GM18907 (cell line): ENCODE data around the gene CYP3A7.
"Not testable (repeated sequence)": the region's sequence is repeated elsewhere in the genome, so short reads cannot be mapped to it uniquely, and the experiment has no call there.

ENCODE experiments used
- ATAC-seq: cut with Tn5 transposase; IDR thresholded peaks from one replicate; pipeline ENCODE4 v1.9.1; 2021; ENCODE audit warnings: mild to moderate bottlenecking, moderate library complexity; ENCODE audit not compliant: unreplicated experiment

The CYP3A7 gene

DNA sequence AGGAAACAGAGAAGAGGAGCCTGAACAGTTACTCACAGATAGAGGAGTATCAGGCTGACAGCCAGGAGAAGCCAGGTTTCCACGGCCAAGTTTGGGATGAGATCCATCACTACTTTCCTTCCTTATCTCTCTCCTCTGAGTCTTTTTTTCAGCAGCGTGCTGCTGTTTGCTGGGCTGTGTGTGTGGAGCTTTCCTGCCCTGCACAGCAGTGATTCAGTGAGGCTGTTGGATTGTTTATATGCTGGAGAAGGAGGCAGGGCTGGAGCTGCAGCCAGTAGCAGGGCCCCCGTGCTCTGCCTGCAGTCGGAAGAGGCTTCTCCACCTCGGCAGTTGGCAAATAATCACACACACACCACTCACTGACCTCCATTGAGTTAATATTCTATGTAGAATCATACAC is at the start of gene CYP3A7:
Gene CYP3A7, minus strand, starts transcription at position 210 of the 400 bp plus-strand sequence. Its CDS starts 103 bp downstream, at position 107.
- no peak for ATAC-seq

GRCh38 chr7:99784007-99784406 is 49.0 kb upstream of the CYP3A7 start, which contains the start of gene CYP3A4:
Gene CYP3A4, minus strand, starts transcription at chr7:99784184. Its CDS starts 103 bp downstream, at chr7:99784081.
- no peak for ATAC-seq

GRCh38 chr7:99782012-99782953 is 47.3 kb upstream of the CYP3A7 start:
- ATAC-seq = no peak

DNA sequence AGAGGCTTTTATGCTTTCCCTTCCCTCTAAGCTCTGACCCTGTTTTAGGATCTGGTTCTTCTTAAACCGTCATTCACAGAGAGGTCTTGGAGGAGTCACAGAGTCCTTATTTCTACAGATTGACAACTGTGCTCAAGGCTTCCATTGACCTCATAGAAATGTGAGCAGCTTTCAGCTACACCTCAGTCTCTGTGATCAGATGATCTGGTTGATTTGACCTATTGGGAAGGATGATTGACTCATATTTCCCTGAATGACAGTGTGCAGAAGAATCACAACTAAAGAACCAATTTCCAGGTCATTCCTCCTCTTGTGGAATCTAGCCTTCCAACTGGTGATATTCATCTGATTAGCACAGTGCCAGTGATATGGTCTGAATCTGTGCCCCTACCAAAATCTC is 45.6 kb upstream of the CYP3A7 start:
- ATAC-seq = no peak

- no peak for ATAC-seq
These were observed 45.0 kb upstream of the CYP3A7 start for GRCh38 chr7:99779949-99780348.

- no peak for ATAC-seq
These were observed 43.9 kb upstream of the CYP3A7 start for GRCh38 chr7:99778880-99779279.

DNA sequence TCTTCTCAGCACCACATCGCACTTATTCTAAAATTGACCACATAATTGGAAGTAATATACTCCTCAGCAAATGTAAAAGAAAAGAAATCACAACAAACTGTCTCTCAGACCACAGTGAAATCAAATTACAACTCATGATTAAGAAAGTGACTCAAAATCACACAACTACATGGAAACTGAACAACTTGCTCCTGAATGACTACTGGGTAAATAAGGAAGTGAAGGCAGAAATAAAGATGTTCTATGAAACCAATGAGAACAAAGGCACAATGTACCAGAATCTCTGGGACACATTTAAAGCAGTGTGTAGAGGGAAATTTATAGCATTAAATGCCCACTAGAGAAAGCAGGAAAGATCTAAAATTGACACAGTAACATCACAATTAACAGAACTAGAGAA is 38.4 kb upstream of the CYP3A7 start:
- ATAC-seq = not testable (repeated sequence)

- no peak for ATAC-seq
These were observed 37.6 kb upstream of the CYP3A7 start for GRCh38 chr7:99772565-99772964.

DNA sequence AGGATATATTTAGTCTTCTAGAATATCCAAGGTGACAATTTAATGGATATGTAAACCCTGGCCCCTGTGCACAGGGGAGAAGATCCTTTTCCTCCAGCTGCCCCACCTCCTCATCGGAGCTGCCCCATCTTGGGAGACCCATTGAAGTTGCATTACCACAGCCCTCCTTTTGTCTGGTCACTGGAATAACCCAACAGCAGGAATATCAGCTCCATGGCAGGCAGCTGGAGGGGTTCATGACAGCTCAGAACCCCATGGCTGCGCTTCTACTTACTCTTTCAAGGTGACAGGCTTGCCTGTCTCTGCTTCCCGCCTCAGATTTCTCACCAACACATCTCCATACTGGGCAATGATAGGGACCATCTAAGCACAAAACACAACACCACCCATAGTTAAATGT is 34.5 kb upstream of the CYP3A7 start:
- not testable (repeated sequence) for ATAC-seq

- peak; percentile 56 for ATAC-seq
These were observed 33.5 kb upstream of the CYP3A7 start for GRCh38 chr7:99768471-99768870.

GRCh38 chr7:99767662-99768061 is 32.7 kb upstream of the CYP3A7 start:
- ATAC-seq = peak; percentile 83

DNA sequence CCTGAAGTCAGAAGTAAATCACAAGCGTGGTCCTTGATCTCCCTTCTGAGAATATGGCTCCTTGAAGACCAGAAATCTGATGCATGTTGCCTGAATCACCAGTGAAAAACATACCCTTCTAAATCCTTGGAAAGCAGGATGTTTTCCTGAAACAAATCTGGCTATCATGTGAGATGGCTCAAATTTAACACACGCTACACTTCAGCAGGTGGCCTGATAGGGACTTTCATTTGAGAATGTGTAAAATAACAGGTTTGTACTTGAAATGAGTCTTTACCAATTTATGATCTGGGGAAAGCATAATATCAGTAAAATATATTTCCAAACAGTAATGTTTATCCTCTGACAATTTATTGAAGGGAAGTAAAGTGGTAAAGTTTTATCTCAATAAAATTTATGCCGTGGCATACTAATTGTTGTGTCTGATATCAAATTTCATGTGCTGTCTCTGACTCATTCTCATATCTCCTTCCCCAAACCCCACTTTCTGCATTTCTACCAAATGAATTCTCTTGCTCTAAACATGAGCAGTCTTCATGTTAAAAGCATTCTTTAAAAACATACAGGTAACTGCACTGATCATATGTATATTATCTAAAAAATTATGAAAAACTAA is 31.6 kb upstream of the CYP3A7 start:
- no peak for ATAC-seq

DNA sequence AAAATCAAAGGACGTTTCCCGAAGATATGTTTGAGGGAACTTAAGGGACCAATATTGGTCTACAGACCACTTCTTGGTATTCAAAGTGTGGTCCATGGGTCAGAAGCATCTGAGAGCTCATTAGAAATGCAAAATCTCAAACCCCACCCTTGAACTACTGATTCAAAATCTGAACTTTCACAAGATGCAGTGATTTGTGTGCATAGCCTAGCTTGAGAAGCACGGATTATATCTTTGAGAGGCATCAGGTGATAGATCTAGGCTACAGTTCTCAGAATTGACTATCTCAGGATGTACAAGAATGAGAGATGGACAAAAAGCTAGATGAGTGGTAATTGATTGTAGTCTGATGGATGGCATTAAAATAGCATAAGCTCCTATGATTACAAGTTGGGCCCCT is 29.5 kb upstream of the CYP3A7 start:
- no peak for ATAC-seq

DNA sequence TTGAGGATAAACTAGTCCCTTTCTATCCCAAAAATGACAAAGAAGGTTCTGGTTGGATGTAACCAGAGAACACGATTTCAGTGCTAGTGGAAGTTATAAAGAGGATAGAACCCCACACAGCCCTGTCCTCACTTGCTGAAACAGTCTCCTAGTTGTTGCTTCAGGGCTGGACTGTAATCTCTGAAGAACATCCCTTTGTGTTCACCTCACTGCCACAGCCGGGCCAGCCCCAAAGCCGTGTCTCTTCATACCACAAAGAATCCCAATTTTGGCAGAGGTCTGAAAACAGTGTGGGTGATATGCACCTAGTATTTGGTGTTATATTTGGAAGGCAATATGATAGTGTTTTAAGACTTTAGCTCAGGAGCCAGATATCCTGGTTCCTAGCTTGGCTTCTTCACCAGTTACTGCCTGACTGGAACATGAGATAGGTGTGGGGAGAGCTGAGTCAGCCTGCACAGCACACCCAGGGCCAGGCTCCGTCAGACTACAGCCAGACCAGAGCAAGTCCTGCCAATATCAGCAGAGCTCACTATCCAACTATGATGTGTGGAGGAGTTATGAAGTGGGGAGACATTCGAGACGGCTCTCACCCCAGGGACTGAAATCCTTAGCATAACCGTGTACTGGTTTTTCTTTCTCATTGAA is 27.8 kb upstream of the CYP3A7 start:
- no peak for ATAC-seq

DNA sequence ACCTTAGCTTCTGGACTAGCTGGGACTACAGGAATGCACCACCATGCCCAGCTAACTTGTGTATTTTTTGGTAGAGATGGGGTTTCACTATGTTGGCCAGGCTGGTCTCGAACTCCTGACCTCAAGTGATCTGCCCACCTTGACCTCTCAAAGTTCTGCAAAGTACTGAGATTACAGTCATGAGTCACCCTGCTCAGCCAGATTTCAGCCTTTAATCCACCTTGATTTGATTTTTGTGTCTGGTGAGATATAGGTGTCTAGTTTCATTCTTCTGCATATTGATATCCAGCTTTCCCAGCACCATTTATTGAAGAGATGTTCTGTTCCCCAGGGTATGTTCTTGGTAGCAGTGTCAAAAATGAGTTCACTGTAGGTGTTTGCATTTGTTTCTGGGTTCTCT is 20.1 kb upstream of the CYP3A7 start:
- no peak for ATAC-seq

- no peak for ATAC-seq
These were observed 17.4 kb upstream of the CYP3A7 start for GRCh38 chr7:99752356-99752755.

DNA sequence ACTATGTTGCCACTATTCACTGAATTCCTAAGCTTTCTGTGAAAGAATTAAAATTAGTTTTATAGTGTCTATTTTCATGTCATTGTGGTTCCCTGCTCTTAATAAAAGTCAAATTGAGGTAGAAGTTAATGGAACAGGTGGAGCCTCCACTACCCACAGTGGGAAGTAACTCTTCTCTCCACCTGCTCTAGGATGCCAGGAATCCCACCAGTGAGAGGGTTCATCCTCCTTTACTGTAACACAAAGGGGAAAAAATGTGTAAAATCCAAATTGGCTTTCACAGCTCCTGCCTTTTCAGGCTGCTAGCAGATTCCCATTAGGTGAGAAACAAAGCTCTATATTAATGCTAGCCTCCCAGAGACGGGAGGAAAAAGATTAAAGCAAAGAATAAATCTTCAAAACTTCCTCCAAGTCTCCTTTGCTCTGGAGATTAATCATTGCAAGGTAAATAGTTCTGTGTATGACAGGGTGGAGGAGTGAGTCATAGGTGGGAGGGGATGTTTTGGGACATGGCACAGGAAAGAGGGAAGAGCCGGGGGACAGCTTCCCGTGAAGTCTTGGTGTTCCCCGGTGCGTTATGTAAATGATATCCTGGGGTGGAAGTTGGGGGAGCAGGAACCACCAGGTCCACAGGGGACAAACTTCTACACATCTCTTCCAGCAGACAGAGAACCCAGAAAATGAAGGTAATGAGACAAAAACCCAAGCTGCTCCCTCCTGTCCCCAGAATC is 16.5 kb upstream of the CYP3A7 start:
- ATAC-seq = not testable (repeated sequence)

DNA sequence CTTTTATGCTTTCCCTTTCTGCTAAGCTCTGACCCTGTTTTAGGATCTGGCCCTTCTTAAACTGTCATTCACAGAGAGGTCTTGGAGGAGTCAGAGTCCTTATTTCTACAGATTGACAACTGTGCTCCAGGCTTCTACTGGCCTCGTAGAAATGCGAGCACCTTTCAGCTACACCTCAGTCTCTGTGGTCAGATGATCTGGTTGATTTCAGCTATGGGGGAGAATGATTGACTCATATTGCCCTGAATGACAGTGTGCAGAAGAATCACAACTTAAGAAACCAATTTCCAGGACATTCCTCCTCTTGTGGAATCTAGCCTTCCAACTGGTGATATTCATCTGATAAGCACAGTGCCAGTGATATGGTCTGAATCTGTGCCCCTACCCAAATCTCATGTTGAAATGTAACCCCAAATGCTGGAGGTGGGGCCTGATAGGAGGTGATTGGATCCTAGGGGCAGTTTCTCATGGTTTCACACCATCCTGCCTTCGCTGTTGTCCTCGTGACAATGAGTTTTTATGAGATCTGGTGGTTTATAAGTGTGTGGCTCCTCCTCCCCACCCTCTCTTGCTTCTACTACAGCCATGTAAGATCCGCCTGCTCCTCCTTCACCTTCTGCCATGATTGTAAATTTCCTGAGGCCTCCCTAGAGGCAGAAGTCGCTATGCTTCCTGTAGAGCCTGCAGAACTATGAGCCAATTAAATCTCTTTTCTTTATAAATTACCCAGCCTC is 14.0 kb upstream of the CYP3A7 start:
- no peak for ATAC-seq

DNA sequence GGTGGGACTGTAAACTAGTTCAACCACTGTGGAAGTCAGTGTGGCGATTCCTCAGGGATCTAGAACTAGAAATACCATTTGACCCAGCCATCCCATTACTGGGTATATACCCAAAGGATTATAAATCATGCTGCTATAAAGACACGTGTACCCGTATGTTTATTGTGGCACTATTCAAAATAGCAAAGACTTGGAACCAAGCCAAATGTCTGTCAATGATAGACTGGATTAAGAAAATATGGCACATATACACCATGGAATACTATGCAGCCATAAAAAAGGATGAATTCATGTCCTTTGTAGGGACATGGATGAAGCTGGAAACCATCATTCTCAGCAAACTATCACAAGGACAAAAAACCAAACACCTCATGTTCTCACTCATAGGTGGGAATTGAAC is 11.9 kb upstream of the CYP3A7 start:
- not testable (repeated sequence) for ATAC-seq

DNA sequence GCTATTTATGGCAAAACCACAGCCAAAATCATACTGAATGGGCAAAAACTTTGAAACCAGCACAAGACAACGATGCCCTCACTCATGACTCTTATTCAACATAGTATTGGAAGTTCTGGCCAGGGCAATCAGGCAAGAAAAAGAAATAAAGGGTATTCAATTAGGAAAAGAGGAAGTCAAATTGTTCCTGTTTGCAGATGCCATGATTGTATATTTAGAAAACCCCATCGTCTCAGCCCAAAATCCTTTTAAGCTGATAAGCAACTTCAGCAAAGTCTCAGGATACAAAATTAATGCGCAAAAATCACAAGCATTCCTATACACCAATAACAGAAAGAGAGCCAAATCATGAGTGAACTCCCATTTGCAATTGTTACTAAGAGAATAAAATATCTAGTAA is 10.4 kb upstream of the CYP3A7 start:
- not testable (repeated sequence) for ATAC-seq
